ENCODE data around the gene SMOC2. TPM values are rescaled to one million over a fixed set of nuclear protein-coding genes. Genes with fewer than 3 reads are reported as not detected.

Gene SMOC2
- total RNA-seq, 3 donors from 2014 or later: 11.4 to 40.4 (median 18.8) TPM

DNA sequence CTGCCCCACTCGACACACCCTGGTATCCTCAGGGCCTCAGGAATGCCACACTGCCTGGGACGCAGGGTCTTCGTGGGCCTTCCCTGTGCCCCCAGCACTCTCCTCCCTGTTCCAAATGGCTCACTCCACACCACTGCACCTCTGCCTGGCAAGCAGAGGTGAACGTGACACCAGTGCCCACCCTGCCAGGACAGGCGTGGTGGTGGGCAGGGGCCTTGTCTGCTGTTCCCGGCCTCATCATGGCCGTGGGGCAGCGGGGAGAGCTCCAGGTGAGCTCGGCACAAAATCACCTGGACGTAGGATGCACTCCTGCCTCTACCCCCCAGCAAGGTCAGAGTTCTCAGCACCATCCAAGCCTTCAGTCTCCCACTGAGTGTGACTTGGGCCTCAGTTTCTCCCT is 202.4 kb downstream of the SMOC2 start:
- ATAC-seq: peak; percentile 10
- TF ChIP-seq, protein P1, sequence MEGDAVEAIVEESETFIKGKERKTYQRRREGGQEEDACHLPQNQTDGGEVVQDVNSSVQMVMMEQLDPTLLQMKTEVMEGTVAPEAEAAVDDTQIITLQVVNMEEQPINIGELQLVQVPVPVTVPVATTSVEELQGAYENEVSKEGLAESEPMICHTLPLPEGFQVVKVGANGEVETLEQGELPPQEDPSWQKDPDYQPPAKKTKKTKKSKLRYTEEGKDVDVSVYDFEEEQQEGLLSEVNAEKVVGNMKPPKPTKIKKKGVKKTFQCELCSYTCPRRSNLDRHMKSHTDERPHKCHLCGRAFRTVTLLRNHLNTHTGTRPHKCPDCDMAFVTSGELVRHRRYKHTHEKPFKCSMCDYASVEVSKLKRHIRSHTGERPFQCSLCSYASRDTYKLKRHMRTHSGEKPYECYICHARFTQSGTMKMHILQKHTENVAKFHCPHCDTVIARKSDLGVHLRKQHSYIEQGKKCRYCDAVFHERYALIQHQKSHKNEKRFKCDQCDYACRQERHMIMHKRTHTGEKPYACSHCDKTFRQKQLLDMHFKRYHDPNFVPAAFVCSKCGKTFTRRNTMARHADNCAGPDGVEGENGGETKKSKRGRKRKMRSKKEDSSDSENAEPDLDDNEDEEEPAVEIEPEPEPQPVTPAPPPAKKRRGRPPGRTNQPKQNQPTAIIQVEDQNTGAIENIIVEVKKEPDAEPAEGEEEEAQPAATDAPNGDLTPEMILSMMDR (IDR thresholded peaks at IDR 0.05): no peak
- H3K9me3 ChIP-seq: no peaks in the 10 kb centered on the region
- H3K36me3 ChIP-seq (ENCODE audit: low read depth): no peaks in the 10 kb centered on the region
- no peak for DNase-seq
- no peaks in the 10 kb centered on the region for H3K4me1 ChIP-seq (ENCODE audit: low read depth)
- H3K4me3 ChIP-seq: no peak overlapping the region
- intact Hi-C loops (cut with DNase I, micrococcal nuclease): no loop called here

DNA sequence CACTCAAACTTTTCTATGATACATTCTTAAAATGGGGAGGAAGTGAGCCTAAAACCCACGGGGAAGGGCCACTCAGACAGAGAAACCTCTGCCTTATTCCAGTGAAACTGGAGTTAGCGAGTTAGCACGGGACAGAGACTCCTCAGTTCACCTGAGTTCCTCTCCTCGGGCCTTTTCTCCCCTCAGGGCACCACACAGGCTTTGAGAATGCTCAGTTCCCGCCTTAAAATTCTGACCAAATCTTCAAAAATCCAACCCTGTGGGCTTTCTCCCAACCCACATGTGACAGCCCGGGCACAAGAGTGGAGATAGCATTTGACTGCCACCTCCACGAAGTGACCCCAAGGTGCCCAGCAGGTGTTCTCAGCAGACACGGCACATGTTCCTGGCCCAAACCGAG is 204.3 kb downstream of the SMOC2 start:
- intact Hi-C loops (cut with DNase I, micrococcal nuclease): no loop called here
- no peak for ATAC-seq
- no peaks in the 10 kb centered on the region for H3K36me3 ChIP-seq (ENCODE audit: low read depth)

GRCh38 chr6:168647271-168647670 is 206.3 kb downstream of the SMOC2 start:
- no peaks in the 10 kb centered on the region for H3K36me3 ChIP-seq (ENCODE audit: low read depth)
- ATAC-seq (no peak), DNase-seq (no peak)
- intact Hi-C loops (cut with DNase I, micrococcal nuclease): no loop called here
- H3K9me3 ChIP-seq: no peaks in the 10 kb centered on the region
- H3K4me3 ChIP-seq: no peak overlapping the region
- TF ChIP-seq, protein P1 (IDR thresholded peaks at IDR 0.05): no peak
- H3K4me1 ChIP-seq (ENCODE audit: low read depth): no peaks in the 10 kb centered on the region

More for the DNA sequence above, 204.3 kb downstream of the SMOC2 start:
- H3K4me3 ChIP-seq: no peak overlapping the region
- TF ChIP-seq, protein P1 (IDR thresholded peaks at IDR 0.05): no peak
- H3K9me3 ChIP-seq: no peaks in the 10 kb centered on the region
- no peaks in the 10 kb centered on the region for H3K4me1 ChIP-seq (ENCODE audit: low read depth)
- DNase-seq: no peak

DNA sequence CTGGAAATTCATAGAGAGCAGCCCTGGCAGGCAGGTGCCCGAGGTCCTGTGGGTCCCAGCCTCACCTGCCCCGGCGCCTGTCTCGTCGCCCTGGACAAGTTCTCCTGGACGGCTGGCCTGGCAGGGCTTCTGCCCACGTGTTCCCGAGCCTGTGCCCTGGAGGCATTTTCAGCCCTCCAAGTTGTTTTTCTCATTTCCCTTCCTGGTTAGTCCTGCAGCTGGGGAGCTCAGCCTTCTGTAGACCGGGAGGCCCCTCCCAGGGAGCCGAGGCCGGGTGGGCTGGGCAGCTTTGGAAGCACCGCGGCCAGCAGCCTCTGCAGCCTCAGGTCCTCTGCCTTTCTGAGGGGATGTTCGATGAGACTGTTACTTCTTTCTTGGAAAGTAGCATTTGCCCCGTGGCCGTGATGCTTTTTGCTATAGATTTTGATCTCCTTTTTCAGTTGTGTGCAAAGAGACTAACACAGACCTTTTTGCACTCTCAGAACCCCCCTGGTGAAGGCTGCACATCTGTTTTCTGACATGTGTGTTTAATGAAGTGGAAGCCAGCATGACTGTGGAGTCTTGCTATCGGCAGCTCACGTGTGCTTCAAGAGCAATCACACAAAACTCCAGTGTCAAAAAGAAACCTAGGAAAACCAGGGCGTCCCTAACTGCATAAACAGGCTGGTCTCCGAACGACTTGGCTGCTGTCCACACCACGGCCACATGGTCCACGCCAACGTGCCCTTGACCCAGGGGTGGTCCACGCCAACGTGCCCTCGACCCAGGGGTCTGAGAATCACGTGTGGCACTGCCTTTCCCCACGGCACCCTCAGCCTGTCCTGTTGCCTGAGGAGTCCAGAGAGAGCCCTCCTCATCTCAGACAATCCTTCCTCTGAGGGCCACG is 207.5 kb downstream of the SMOC2 start:
- TF ChIP-seq, protein P1 (IDR thresholded peaks at IDR 0.05): no peak
- no peak for ATAC-seq
- intact Hi-C loops (cut with DNase I, micrococcal nuclease): no loop called here
- no peaks in the 10 kb centered on the region for H3K4me1 ChIP-seq (ENCODE audit: low read depth)
- H3K4me3 ChIP-seq: no peak overlapping the region
- H3K9me3 ChIP-seq: no peaks in the 10 kb centered on the region
- no peak for DNase-seq
- no peaks in the 10 kb centered on the region for H3K36me3 ChIP-seq (ENCODE audit: low read depth)

DNA sequence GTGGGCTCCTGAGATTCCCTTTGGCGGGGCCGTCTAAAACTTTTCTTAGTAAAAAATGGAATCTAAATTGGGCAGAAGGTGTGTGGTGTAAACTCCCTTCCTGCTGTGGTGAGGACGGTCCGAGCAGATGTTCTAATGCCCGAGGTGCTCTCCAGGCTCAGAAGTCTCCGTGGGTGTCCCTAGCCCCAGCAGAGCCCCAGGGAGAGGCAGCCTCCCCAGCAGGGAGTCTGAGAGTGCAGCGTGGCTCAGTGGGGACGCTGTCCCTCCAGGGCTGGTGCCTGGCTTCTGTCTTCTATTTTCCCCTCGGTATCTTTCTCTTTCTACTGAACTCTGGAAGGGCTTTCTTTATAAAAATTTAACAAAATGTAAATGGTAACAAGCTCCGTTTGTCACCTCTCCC is 208.2 kb downstream of the SMOC2 start:
- no peaks in the 10 kb centered on the region for H3K4me1 ChIP-seq (ENCODE audit: low read depth)
- ATAC-seq (no peak), DNase-seq (no peak)
- no peak overlapping the region for H3K4me3 ChIP-seq
- H3K9me3 ChIP-seq: no peaks in the 10 kb centered on the region
- TF ChIP-seq, protein P1 (IDR thresholded peaks at IDR 0.05): no peak
- H3K36me3 ChIP-seq (ENCODE audit: low read depth): no peaks in the 10 kb centered on the region
- intact Hi-C loops (cut with DNase I, micrococcal nuclease): no loop called here

Data from mucosa of descending colon (tissue), 3 donors.